Neuronal stem cell (in vitro differentiated cells): ENCODE data around the gene USP36.
"Not testable (repeated sequence)": the region's sequence is repeated elsewhere in the genome, so short reads cannot be mapped to it uniquely, and the experiment has no call there.

ENCODE experiments used
- DNase-seq: peaks from one replicate; pipeline ENCODE4 v3.0.0-alpha.2; 2013; ENCODE audit warnings: low spot score
- H2AFZ ChIP-seq: one replicate; pipeline ENCODE4 v1.6.1; 2013; ENCODE audit warnings: mild to moderate bottlenecking, low read length, inconsistent platforms
- H2AK5ac ChIP-seq: 2 replicates; pipeline ENCODE4 v1.6.1; 2013; ENCODE audit warnings: low read depth, mild to moderate bottlenecking, inconsistent platforms, low read length, moderate library complexity, mixed read lengths
- H2BK120ac ChIP-seq: 2 replicates; pipeline ENCODE4 v1.6.1; 2013; ENCODE audit warnings: low read depth, mild to moderate bottlenecking, inconsistent platforms, low read length, moderate library complexity, mixed read lengths
- H2BK12ac ChIP-seq: one replicate; pipeline ENCODE4 v1.6.1; 2013; ENCODE audit warnings: low read length, inconsistent platforms
- H2BK15ac ChIP-seq: 2 replicates; pipeline ENCODE4 v1.6.1; 2013; ENCODE audit warnings: mild to moderate bottlenecking, low read length, inconsistent platforms, mixed read lengths
- H2BK5ac ChIP-seq: one replicate; pipeline ENCODE4 v1.6.1; 2013; ENCODE audit warnings: inconsistent platforms, mild to moderate bottlenecking, low read length, moderate library complexity
- H3K14ac ChIP-seq: one replicate; pipeline ENCODE4 v1.6.1; 2013; ENCODE audit warnings: low read length, inconsistent platforms
- H3K18ac ChIP-seq: 2 replicates; pipeline ENCODE4 v1.6.1; 2013; ENCODE audit warnings: low read length, inconsistent platforms
- H3K23ac ChIP-seq: 2 replicates; pipeline ENCODE4 v1.6.1; 2013; ENCODE audit warnings: low read depth, mild to moderate bottlenecking, mixed read lengths, low read length, inconsistent platforms; ENCODE audit not compliant: poor library complexity
- H3K27ac ChIP-seq: replicated peaks from 3 replicates; pipeline ENCODE4 v1.5.1; 2013; ENCODE audit warnings: low read length, inconsistent platforms
- H3K27me3 ChIP-seq, 3 experiments: 2 replicates each; pipeline ENCODE4 v1.6.1; 2013; ENCODE audit warnings: low read length in 3 of 3, mild to moderate bottlenecking in 2 of 3, inconsistent platforms in 1 of 3, low read depth in 1 of 3, mixed read lengths in 1 of 3, moderate library complexity in 1 of 3; ENCODE audit not compliant: control insufficient read depth in 3 of 3, insufficient read depth in 3 of 3
- H3K36me3 ChIP-seq, 2 donors: replicated peaks in 1 of 2; 2 replicates each; pipeline ENCODE4 v1.6.1; 2013; ENCODE audit warnings: low read length in 2 of 2; ENCODE audit not compliant: control insufficient read depth in 2 of 2, insufficient read depth in 2 of 2
- H3K4ac ChIP-seq: 2 replicates; pipeline ENCODE4 v1.6.1; 2013; ENCODE audit warnings: inconsistent platforms, mild to moderate bottlenecking, low read length, moderate library complexity
- H3K4me1 ChIP-seq, 2 donors: 1 replicate in 1 of 2; 2 replicates in 1 of 2; pipeline ENCODE4 v1.6.1; 2013; ENCODE audit warnings: low read length in 2 of 2, low read depth in 1 of 2; ENCODE audit not compliant: control insufficient read depth in 2 of 2, insufficient read depth in 1 of 2
- H3K4me2 ChIP-seq: one replicate; pipeline ENCODE4 v1.6.1; 2013; ENCODE audit warnings: mild to moderate bottlenecking, low read length, inconsistent platforms; ENCODE audit not compliant: insufficient read depth, poor library complexity, severe bottlenecking
- H3K4me3 ChIP-seq, 2 donors: 2 replicates each; pipeline ENCODE4 v1.5.1; 2013; ENCODE audit warnings: low read length in 2 of 2, mild to moderate bottlenecking in 2 of 2, inconsistent platforms in 1 of 2, moderate library complexity in 1 of 2
- H3K79me1 ChIP-seq: one replicate; pipeline ENCODE4 v1.6.1; 2013; ENCODE audit warnings: low read depth, mild to moderate bottlenecking, inconsistent platforms, low read length, moderate library complexity
- H3K9ac ChIP-seq: one replicate; pipeline ENCODE4 v1.6.1; 2013; ENCODE audit warnings: mild to moderate bottlenecking, low read depth, low read length, inconsistent platforms; ENCODE audit not compliant: poor library complexity
- H3K9me3 ChIP-seq, 2 donors: replicated peaks in 1 of 2; 2 replicates each; pipeline versions ENCODE3 to v1.6.1; 2013; ENCODE audit warnings: low read length in 2 of 2, mild to moderate bottlenecking in 2 of 2, inconsistent platforms in 1 of 2, low read depth in 1 of 2, mixed read lengths in 1 of 2, moderate library complexity in 1 of 2; ENCODE audit not compliant: control insufficient read depth in 2 of 2, insufficient read depth in 1 of 2
- H4K8ac ChIP-seq: one replicate; pipeline ENCODE4 v1.6.1; 2013; ENCODE audit warnings: low read depth, mild to moderate bottlenecking, inconsistent platforms, low read length, moderate library complexity
- H4K91ac ChIP-seq: one replicate; pipeline ENCODE4 v1.6.1; 2013; ENCODE audit warnings: low read length, low read depth, mild to moderate bottlenecking, inconsistent platforms; ENCODE audit not compliant: poor library complexity
- WGBS, 2 donors: extraction: QIAGEN DNeasy Blood & Tissue Kit; methylation state at CpG; one replicate each; pipeline ENCODE4 v1.1.7; 2013; ENCODE audit warnings: missing lambda C conversion rate in 2 of 2, mixed read lengths in 1 of 2; ENCODE audit not compliant: insufficient read length in 2 of 2, insufficient replicate concordance in 1 of 2; ENCODE audit errors: extremely low coverage in 2 of 2; 5-methylcytosine and 5-hydroxymethylcytosine counted together

Gene USP36

GRCh38 chr17:78779850-78780249, 60.8 kb downstream of the USP36 start:
- Histone ChIP-seq H2AFZ (no peak overlapping the region), H4K8ac (no peak overlapping the region), H3K9ac (no peak overlapping the region), H2BK5ac (no peak overlapping the region), H3K9me3 (no peaks in the 10 kb centered on the region), H3K27me3 (no peaks in the 10 kb centered on the region), H4K91ac (no peak overlapping the region), H3K79me1 (no peaks in the 10 kb centered on the region), H2BK15ac (no peak overlapping the region), H3K4ac (no peak overlapping the region), H2BK12ac (no peak overlapping the region), H3K4me3 (no peak overlapping the region), H2BK120ac (no peak overlapping the region), H3K14ac (no peak overlapping the region), H3K4me1 (peaks cover 3 to 11% of the 10 kb centered on the region in 2 donors), H2AK5ac (no peak overlapping the region), H3K23ac (no peak overlapping the region), H3K27ac (no peak overlapping the region), H3K36me3 (no peaks in the 10 kb centered on the region), H3K4me2 (no peak overlapping the region), H3K18ac (no peak overlapping the region)
- DNase-seq, result no peak
- no CpG with 5 or more reads among the region's 3 CpGs for WGBS, 2 donors

- H2BK12ac ChIP-seq, H4K8ac ChIP-seq, H3K27me3 ChIP-seq, H3K18ac ChIP-seq, H3K79me1 ChIP-seq, H3K4ac ChIP-seq, DNase-seq, H3K4me2 ChIP-seq, H3K4me3 ChIP-seq, H3K36me3 ChIP-seq, H2AFZ ChIP-seq, H3K9me3 ChIP-seq, H3K9ac ChIP-seq, H2BK15ac ChIP-seq, H4K91ac ChIP-seq, H3K27ac ChIP-seq, H3K23ac ChIP-seq, H2BK5ac ChIP-seq, H2BK120ac ChIP-seq, H3K14ac ChIP-seq, H2AK5ac ChIP-seq: not testable (repeated sequence)
- peaks cover 3 to 11% of the 10 kb centered on the region in 2 donors for H3K4me1 ChIP-seq
- no CpG with 5 or more reads among the region's 5 CpGs for WGBS, 2 donors
Observed at GRCh38 chr17:78779286-78779651, 61.3 kb downstream of the USP36 start.

GRCh38 chr17:78777881-78778280, 62.7 kb downstream of the USP36 start:
- Histone ChIP-seq H3K14ac (no peak overlapping the region), H3K4me3 (no peak overlapping the region), H3K4ac (no peak overlapping the region), H3K27me3 (no peaks in the 10 kb centered on the region), H3K27ac (no peak overlapping the region), H3K23ac (no peak overlapping the region), H3K9me3 (no peaks in the 10 kb centered on the region), H3K18ac (no peak overlapping the region), H3K79me1 (no peaks in the 10 kb centered on the region), H2BK5ac (no peak overlapping the region), H3K36me3 (no peaks in the 10 kb centered on the region), H4K8ac (no peak overlapping the region), H3K9ac (no peak overlapping the region), H2BK15ac (no peak overlapping the region), H2BK120ac (no peak overlapping the region), H3K4me1 (peaks cover 3 to 11% of the 10 kb centered on the region in 2 donors), H2BK12ac (no peak overlapping the region), H2AK5ac (no peak overlapping the region), H3K4me2 (no peak overlapping the region), H4K91ac (no peak overlapping the region), H2AFZ (no peak overlapping the region)
- no CpG with 5 or more reads among the region's 4 CpGs for WGBS, 2 donors
- no peak for DNase-seq

GRCh38 chr17:78774956-78775571, 65.5 kb downstream of the USP36 start:
- H3K27ac ChIP-seq, result no peak overlapping the region
- no CpG with 5 or more reads among the region's 12 CpGs for WGBS, 2 donors
- no peak for DNase-seq

More at GRCh38 chr17:78774956-78775571, 65.5 kb downstream of the USP36 start:
- H3K4ac ChIP-seq, result no peak overlapping the region
- no peak overlapping the region for H2BK120ac ChIP-seq
- H3K4me1 ChIP-seq, result peaks cover under 1 to 5% of the 10 kb centered on the region in 2 donors
- H3K27me3 ChIP-seq, result no peaks in the 10 kb centered on the region
- H3K23ac ChIP-seq, result no peak overlapping the region
- no peak overlapping the region for H3K9ac ChIP-seq
- H3K4me3 ChIP-seq, result no peak overlapping the region
- no peaks in the 10 kb centered on the region for H3K36me3 ChIP-seq
- H3K14ac ChIP-seq, result no peak overlapping the region
- H2BK5ac ChIP-seq, result no peak overlapping the region
- no peaks in the 10 kb centered on the region for H3K9me3 ChIP-seq
- H4K91ac ChIP-seq, result no peak overlapping the region
- no peak overlapping the region for H2AFZ ChIP-seq
- no peak overlapping the region for H3K4me2 ChIP-seq
- no peak overlapping the region for H2AK5ac ChIP-seq
- no peak overlapping the region for H2BK15ac ChIP-seq
- H2BK12ac ChIP-seq, result no peak overlapping the region
- no peak overlapping the region for H3K18ac ChIP-seq
- H3K79me1 ChIP-seq, result no peaks in the 10 kb centered on the region
- no peak overlapping the region for H4K8ac ChIP-seq
